ENCODE measurements around the gene KCNG3.

The KCNG3 gene

DNA sequence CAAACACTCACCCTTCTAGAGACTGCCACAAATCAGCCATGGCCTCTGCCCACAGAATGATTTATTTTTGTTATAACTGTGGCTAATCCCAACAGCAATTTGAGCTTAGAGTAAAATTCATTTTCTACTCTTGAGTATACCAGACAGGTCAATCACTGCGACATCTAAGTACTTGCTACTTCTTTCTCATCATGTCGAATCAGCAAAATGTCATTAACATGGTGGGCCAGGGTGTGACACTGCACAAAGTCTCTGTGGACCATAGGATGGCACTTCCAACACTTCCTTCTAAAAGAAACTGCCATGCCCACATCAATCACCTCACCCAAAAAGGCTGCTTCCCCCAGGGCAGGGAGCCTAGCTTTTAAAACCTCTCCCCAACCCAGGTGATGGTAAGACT is 64.4 kb downstream of the KCNG3 start:
- H3K27ac ChIP-seq = no peak overlapping the region
- TF ChIP-seq ZFX (IDR thresholded peaks at IDR 0.05; ENCODE audit: borderline replicate concordance) = no peak
- TF ChIP-seq, protein P1, sequence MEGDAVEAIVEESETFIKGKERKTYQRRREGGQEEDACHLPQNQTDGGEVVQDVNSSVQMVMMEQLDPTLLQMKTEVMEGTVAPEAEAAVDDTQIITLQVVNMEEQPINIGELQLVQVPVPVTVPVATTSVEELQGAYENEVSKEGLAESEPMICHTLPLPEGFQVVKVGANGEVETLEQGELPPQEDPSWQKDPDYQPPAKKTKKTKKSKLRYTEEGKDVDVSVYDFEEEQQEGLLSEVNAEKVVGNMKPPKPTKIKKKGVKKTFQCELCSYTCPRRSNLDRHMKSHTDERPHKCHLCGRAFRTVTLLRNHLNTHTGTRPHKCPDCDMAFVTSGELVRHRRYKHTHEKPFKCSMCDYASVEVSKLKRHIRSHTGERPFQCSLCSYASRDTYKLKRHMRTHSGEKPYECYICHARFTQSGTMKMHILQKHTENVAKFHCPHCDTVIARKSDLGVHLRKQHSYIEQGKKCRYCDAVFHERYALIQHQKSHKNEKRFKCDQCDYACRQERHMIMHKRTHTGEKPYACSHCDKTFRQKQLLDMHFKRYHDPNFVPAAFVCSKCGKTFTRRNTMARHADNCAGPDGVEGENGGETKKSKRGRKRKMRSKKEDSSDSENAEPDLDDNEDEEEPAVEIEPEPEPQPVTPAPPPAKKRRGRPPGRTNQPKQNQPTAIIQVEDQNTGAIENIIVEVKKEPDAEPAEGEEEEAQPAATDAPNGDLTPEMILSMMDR (IDR thresholded peaks at IDR 0.05) = no peak

DNA sequence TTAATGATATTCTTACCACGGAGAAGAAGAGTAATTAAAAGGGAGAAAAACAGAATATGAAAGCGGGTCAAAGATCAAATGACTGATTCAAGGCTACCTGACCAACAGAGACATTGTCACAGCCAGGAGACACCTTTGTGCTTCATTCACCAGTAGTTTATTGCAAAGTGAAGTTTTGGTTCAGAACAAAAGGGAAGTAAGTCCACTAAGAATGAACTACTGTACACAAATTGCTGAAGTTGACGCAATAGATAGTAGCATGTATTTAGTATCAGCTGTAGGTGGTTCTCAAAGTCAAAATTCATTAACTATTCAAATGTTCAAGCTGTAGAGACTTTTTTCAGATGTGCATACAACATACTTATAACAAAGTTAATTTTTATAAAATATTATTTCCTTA is 68.1 kb downstream of the KCNG3 start:
- H3K27ac ChIP-seq = no peak overlapping the region
- no peak for TF ChIP-seq ZFX (IDR thresholded peaks at IDR 0.05; ENCODE audit: borderline replicate concordance)
- TF ChIP-seq, protein P1 (IDR thresholded peaks at IDR 0.05) = no peak

DNA sequence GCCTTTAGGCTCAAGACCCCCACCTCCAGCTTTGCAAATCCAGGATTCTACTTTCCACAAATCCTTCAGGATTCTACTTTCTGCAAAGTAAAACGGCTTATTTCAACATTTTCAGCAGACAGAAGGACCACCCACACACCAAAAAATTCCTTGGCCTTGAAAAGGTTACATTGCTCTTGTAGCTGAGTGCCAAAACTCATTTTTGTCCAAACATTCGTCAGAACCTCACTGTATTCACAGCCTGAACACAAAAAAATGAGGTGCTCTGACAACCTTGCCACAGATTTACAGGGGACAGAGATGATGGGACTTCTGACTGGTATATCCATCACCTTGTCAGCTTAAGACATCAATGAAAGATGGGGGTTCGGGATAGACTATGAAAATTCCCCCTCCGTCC is 69.7 kb downstream of the KCNG3 start:
- H3K27ac ChIP-seq = no peak overlapping the region
- TF ChIP-seq, protein P1 (IDR thresholded peaks at IDR 0.05) = no peak
- no peak for TF ChIP-seq ZFX (IDR thresholded peaks at IDR 0.05; ENCODE audit: borderline replicate concordance)

DNA sequence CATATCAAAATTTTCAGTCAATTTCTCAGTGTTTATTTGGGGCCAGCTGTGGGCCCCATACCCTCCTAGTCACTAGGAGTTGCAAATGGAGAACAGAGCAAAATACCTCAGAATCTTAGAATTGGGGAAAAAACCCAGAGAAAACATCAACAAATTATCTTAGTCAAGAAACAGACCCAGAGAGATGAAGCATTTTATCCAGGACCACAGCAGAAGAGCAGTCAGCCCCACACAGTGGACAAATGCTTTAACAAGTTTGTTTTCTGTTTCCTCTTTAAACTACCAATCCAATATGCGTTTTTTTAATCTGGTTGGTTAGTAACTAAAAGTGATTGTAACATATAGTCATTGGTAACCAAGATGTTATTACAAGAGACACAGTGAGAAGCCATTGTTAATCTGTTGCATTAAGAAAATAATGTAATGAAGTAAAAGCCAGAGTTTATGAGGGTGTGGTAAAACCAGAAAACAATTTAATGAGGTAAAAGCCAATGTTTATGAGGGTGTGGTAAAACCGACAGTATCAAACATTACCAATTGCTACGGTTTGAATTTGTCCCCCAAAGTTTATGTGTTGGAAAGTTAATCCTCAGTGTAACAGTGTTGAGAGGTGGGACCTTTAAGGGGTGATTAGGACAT is 72.1 kb downstream of the KCNG3 start:
- TF ChIP-seq, protein P1 (IDR thresholded peaks at IDR 0.05) = no peak
- no peak for TF ChIP-seq ZFX (IDR thresholded peaks at IDR 0.05; ENCODE audit: borderline replicate concordance)
- no peak overlapping the region for H3K27ac ChIP-seq

DNA sequence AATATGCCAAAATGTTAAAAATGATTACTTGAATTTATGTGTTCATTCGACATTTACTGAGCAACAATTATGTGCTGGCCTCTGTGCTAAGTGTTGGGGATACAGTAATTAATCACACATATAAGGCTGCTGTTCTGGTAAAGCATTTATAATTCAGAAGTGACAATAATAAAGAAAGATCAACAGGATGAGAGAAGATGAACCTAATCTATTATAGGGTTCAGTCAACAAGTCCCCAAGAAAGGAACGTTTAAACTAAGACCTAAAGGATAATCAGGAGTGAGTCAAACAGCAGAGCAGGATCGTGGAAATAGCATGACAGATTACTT is 72.7 kb downstream of the KCNG3 start:
- TF ChIP-seq, protein P1 (IDR thresholded peaks at IDR 0.05) = no peak
- TF ChIP-seq ZFX (IDR thresholded peaks at IDR 0.05; ENCODE audit: borderline replicate concordance) = no peak
- no peak overlapping the region for H3K27ac ChIP-seq

DNA sequence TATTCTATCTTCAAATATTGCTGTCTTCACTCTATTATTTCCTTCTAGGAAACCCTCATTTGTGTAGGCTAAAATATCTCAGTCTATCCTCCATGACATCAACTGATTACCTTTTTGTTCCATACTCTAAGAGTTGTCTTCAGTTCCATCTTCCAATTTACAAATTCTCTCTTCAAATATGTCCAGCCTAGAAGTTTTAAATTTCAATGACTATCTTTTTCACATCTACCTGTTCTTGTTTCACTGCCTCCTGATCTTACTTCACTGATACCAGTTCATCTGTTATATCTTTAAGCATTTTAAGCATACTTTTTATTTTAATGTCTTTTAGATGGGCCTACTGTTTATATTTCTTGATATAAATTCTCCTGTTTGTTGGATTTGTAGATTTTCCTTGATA is 79.1 kb downstream of the KCNG3 start:
- H3K27ac ChIP-seq = no peak overlapping the region
- no peak for TF ChIP-seq ZFX (IDR thresholded peaks at IDR 0.05; ENCODE audit: borderline replicate concordance)
- TF ChIP-seq, protein P1 (IDR thresholded peaks at IDR 0.05) = no peak

DNA sequence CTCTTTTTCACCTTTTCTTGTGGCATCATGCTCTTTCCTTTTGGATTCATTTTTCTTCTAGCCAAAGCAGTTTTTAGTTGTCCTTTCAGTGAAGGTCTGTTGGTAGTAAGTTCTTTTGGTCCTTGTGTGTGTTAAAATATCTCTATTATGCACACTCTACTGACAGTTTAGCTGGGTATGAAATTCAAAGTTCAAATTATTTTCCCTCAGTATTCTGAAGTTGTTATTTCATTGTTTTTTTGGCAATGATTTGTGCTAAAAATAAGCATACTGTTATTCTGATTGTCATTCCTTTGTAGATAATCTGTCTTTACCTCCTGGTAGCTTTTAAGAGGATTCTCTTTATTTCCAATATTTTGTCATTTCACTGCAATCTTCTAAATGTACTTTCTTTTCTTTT is 79.6 kb downstream of the KCNG3 start:
- TF ChIP-seq, protein P1 (IDR thresholded peaks at IDR 0.05) = no peak
- H3K27ac ChIP-seq = no peak overlapping the region
